HG03064 (cell line): ENCODE results near the gene KIF27.
A peak's percentile ranks its signal among the peaks of the same experiment; 100 is the strongest.
"Not testable (repeated sequence)": the region's sequence is repeated elsewhere in the genome, so short reads cannot be mapped to it uniquely, and the experiment has no call there.

ENCODE experiments used
- ATAC-seq: cut with Tn5 transposase; IDR thresholded peaks from one replicate; pipeline ENCODE4 v1.9.1; 2021; ENCODE audit warnings: low read depth; ENCODE audit not compliant: unreplicated experiment

The KIF27 gene

GRCh38 chr9:83932851-83933250, 11.6 kb upstream of the KIF27 start:
- no peak for ATAC-seq

GRCh38 chr9:83932011-83932410, 10.8 kb upstream of the KIF27 start:
- no peak for ATAC-seq

GRCh38 chr9:83930881-83931280, 9.6 kb upstream of the KIF27 start:
- no peak for ATAC-seq

GRCh38 chr9:83927591-83927990, 6.4 kb upstream of the KIF27 start:
- no peak for ATAC-seq

DNA sequence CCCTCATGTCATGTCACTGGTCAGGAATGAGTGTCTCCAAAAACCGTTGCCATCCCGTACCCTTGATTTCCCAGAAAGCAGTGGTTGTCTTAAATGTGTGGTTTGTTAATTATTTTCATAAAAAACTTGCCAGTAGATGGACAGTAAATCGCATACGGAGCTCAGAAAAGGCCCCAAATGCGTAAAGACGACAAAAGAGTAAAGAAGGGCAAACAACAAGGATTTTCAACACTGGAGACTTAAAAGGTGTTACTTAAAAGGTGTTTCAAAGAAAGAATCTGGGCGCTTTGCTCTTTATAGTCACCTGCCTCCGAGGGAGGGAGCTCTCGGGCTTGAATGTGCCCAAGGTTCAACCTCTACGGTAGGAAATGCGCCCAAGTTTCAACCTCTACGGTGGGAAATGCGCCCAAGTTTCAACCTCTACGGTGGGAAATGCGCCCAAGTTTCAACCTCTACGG, 734 bp downstream of the KIF27 start:
- peak; percentile 23 for ATAC-seq

GRCh38 chr9:83919111-83919510, 2.1 kb downstream of the KIF27 start:
- ATAC-seq, result no peak

DNA sequence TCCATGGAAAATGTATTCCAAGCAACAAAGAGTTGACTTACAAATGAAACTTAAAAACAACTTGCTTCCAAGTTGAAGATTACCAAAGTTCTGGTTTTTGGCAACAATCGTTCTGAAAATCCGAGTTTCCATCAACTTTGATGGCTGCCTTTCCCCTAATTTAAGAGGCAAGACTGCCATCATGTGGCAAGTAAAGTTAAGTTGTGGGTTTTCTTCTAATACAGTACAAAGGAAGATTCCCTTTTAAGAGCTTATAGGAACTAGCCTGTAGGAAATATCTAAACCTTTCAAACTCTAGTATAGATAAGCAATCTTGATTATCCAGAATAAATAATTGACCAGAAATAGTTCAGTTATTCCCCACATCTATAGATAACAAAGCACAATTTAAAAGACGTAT, 9.0 kb downstream of the KIF27 start:
- not testable (repeated sequence) for ATAC-seq

- no peak for ATAC-seq
These were observed 15.1 kb downstream of the KIF27 start for GRCh38 chr9:83906144-83906543.

DNA sequence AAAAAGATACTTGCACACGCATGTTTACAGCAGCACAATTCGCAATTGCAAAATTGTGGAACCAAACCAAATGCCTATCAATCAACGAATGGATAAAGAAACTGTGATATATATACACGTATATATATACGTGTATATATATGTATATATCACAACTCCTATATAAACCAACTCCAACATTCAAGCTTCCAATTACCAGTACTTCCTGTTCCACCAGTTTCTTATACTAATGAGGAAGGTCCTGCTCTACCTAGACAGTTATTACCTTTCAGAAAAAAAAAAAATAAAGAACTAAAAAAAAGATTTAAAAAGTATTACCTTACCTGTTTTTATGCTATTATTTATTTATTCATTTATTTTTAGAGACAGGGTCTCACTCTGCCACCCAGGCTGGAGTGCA, 20.6 kb downstream of the KIF27 start:
- ATAC-seq, result not testable (repeated sequence)

DNA sequence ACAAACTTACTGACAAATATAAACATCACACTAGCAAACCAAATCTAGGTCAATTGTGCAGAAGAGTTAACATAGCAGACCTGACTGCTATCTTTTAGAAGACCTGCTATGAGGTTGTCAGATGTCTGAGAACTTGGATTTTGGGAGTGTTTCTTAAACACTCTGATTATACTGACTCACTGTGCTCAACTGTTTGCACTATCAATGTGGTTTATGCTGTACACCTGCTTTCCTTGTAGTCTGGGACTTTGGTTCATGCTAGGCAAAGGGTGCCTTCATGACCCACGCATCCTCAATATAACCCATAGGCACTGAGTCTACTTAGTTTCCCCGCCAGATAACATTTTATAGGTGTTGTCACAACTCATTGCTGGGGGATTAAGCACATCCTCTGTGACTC, 26.9 kb downstream of the KIF27 start:
- not testable (repeated sequence) for ATAC-seq

DNA sequence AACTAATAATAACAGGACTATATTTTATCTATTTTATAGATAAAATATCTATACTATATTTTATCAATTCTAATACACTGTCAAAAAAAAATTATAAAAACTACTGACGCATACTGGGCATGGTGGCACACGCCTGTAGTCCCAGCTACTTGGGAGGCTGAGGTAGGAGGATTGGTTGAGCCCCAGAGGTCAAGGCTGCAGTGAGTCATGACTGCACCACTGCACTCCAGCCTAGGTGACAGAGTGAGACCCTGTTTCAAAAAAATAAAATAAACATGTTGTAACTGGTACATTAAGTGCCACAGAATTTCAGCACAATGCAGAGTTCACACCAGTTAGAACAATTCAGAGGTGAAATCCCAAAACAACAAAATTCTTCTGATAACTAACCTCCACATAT, 34.7 kb downstream of the KIF27 start:
- ATAC-seq, result not testable (repeated sequence)

DNA sequence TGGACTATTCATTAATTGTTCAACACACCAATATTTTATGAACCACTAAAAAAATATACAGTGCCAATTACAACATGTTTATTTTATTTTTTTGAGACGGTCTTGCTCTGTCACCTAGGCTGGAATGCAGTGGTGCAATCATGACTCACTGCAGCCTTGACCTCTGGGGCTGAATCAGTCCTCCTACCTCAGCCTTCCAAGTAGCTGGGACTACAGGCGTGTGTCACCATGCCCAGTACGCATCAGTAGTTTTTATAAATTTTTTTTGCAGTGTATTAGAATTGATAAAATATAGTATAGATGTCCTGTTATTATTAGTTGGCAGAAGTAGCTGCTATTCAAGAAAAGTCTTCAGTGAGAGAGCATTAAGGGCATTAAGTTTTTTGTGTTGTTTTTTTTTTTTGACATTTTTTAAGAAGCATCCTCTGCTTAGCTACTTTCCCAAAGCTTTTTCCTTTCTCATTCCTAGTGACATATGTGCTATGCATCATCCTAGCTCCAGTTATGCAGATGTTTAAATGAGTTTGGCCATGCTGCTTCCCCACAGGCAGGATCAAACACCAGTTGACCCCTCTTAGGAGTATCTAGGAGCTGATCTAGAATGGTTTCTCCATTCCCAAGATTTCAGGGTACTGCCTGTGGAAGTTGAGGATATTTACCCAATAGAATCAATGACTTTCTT, 35.5 kb downstream of the KIF27 start:
- ATAC-seq, result not testable (repeated sequence)

- not testable (repeated sequence) for ATAC-seq
These were observed 39.4 kb downstream of the KIF27 start for GRCh38 chr9:83881687-83882408.

- ATAC-seq, result not testable (repeated sequence)
These were observed 45.7 kb downstream of the KIF27 start for GRCh38 chr9:83875559-83875958.

- not testable (repeated sequence) for ATAC-seq
These were observed 71.3 kb downstream of the KIF27 start for GRCh38 chr9:83849895-83850294.

DNA sequence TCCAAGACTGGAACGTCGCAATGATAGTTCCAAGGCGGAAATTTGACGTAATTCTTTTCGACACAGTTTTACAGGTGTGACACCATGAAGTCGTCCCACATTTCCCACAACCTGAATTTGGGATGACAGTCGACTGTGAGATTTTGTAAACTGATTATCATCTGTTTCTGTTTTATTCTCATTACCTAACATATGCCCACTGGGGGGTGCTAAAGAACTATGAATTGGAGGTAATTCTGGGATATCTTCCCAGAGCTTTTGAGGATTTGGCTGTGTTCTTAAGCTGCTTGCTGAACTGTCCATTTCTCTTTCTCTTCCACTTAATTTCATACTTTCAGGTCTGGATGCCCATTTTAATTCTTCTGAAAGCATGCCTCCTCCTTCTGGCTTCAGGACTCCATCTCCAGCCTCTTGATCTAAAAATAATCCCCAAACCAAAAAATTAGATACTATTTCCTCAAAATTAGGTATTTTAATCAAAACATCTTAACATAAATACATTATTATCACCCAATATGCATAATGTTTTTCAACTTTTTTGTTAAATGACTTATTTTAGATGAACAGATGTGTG, 84.1 kb downstream of the KIF27 start:
- not testable (repeated sequence) for ATAC-seq

GRCh38 chr9:83830426-83831071, 90.7 kb downstream of the KIF27 start:
- not testable (repeated sequence) for ATAC-seq

GRCh38 chr9:83824986-83825623, 96.1 kb downstream of the KIF27 start:
- ATAC-seq, result not testable (repeated sequence)

GRCh38 chr9:83817356-83818278, 103.6 kb downstream of the KIF27 start, which contains the start of gene GKAP1:
TSS of gene GKAP1 (minus strand) at chr9:83817769. CDS start at chr9:83806517, 11,252 bp downstream.
- ATAC-seq, result peak; percentile 74

DNA sequence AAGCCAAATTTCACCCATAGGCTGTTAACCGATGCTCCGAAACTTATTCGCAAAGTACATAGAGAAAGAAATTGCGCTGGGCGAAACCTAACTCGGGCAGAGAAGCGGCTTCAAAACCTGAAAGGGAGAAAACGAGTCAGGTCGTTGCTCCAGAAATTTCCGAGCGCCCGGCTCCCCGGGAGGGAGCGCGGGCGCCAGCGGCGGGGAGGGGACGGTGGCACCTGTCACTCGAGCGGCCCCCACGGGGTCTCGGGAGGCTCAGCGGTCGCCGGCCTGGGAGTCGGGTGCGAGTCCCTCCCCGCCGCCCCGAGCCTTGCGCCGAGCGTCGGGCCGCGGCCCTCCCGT, 104.2 kb downstream of the KIF27 start:
- ATAC-seq, result not testable (repeated sequence)
